Measurements from ENCODE around the gene SCGB1C1.
"Not testable (repeated sequence)": the region's sequence is repeated elsewhere in the genome, so short reads cannot be mapped to it uniquely, and the experiment has no call there.

Gene SCGB1C1

DNA sequence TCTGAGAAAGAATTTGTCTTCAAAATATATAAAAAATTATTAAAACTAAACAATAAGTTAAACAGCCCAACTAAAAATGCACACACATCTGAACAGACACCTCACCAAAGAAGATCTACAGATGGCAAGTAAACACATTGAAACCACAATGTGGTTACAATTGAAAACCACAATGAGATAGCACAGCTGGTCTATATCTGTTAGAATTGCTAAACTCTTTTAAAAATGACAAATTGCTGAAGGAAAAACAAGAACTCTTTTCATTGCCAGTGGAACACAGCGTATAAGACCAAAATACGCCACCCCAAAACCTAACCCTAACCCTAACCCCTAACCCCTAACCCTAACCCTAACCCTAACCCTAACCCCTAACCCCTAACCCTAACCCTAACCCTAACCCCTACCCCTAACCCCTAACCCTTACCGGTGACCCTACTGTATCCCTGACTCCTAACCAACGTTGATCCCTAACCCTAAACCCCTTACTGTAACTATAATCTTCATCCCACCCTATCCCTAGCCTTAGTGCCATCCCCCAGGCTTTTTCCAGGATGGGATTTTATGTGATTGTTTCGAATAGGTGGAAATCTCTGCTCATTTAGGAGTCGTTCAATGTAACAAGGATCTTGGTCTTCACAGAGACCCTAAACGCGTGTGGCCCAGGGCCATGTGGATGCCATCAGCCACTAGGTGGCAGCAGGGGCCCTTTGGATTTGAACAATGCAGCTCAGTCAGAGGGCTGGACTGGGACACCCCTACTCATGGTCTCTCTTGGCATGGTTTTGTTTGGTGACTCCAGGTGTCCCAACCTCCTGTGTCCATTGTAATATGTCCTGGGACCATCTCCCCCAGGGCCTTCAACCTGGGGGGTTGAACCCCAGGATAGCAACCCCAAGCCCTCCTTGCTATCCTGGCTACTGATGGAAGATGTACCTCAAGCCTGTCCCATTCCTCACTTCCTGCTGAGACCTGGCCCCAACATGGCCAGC, 1.1 kb upstream of the SCGB1C1 start:
- not testable (repeated sequence) for DNase-seq; H3K36me3 ChIP-seq (replicated peaks; ENCODE audit: insufficient read depth, low read length); H3K4me1 ChIP-seq (ENCODE audit: low read length); H3K4me2 ChIP-seq (ENCODE audit: low read depth, low read length); H3K27ac ChIP-seq (ENCODE audit: low read length); H3K9me2 ChIP-seq (replicated peaks; ENCODE audit: insufficient read depth, low read length); H3K9me3 ChIP-seq (replicated peaks; ENCODE audit: insufficient read depth, low read length); H3K27me3 ChIP-seq (replicated peaks; ENCODE audit: insufficient read depth, low read length); H3K79me2 ChIP-seq (ENCODE audit: low read length); H4K20me1 ChIP-seq (ENCODE audit: insufficient read depth, low read length); H3K4me3 ChIP-seq (ENCODE audit: low read length); H2AFZ ChIP-seq (ENCODE audit: low read length); H3F3A ChIP-seq (ENCODE audit: insufficient read depth, low read length); H3K9ac ChIP-seq (ENCODE audit: low read length)
- TF ChIP-seq, protein P1, sequence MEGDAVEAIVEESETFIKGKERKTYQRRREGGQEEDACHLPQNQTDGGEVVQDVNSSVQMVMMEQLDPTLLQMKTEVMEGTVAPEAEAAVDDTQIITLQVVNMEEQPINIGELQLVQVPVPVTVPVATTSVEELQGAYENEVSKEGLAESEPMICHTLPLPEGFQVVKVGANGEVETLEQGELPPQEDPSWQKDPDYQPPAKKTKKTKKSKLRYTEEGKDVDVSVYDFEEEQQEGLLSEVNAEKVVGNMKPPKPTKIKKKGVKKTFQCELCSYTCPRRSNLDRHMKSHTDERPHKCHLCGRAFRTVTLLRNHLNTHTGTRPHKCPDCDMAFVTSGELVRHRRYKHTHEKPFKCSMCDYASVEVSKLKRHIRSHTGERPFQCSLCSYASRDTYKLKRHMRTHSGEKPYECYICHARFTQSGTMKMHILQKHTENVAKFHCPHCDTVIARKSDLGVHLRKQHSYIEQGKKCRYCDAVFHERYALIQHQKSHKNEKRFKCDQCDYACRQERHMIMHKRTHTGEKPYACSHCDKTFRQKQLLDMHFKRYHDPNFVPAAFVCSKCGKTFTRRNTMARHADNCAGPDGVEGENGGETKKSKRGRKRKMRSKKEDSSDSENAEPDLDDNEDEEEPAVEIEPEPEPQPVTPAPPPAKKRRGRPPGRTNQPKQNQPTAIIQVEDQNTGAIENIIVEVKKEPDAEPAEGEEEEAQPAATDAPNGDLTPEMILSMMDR (IDR thresholded peaks at IDR 0.05; ENCODE audit: low read length): peak; percentile 34

DNA sequence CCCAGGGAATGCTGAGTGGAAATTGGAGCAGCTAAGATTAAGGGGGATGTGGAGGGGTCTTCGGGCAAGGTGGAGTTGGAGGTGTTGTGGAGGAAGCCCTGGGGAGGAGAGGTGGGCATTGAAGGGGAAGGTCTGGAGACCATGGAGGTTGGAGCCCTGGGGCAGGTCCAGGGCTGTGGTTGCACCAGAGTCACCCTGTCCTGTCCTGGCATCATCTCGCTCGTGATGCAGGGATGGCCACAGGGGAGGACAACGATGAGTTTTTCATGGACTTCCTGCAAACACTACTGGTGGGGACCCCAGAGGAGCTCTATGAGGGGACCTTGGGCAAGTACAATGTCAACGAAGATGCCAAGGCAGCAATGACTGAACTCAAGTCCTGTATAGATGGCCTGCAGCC, 603 bp downstream of the SCGB1C1 start:
- H3K27me3 ChIP-seq (replicated peaks; ENCODE audit: insufficient read depth, low read length); H4K20me1 ChIP-seq (ENCODE audit: insufficient read depth, low read length); H3K9me3 ChIP-seq (replicated peaks; ENCODE audit: insufficient read depth, low read length); H3K79me2 ChIP-seq (ENCODE audit: low read length); H3K27ac ChIP-seq (ENCODE audit: low read length); H3F3A ChIP-seq (ENCODE audit: insufficient read depth, low read length); H3K36me3 ChIP-seq (replicated peaks; ENCODE audit: insufficient read depth, low read length); DNase-seq; H3K4me1 ChIP-seq (ENCODE audit: low read length); H3K9me2 ChIP-seq (replicated peaks; ENCODE audit: insufficient read depth, low read length); H2AFZ ChIP-seq (ENCODE audit: low read length); H3K9ac ChIP-seq (ENCODE audit: low read length); H3K4me2 ChIP-seq (ENCODE audit: low read depth, low read length); H3K4me3 ChIP-seq (ENCODE audit: low read length): not testable (repeated sequence)

DNA sequence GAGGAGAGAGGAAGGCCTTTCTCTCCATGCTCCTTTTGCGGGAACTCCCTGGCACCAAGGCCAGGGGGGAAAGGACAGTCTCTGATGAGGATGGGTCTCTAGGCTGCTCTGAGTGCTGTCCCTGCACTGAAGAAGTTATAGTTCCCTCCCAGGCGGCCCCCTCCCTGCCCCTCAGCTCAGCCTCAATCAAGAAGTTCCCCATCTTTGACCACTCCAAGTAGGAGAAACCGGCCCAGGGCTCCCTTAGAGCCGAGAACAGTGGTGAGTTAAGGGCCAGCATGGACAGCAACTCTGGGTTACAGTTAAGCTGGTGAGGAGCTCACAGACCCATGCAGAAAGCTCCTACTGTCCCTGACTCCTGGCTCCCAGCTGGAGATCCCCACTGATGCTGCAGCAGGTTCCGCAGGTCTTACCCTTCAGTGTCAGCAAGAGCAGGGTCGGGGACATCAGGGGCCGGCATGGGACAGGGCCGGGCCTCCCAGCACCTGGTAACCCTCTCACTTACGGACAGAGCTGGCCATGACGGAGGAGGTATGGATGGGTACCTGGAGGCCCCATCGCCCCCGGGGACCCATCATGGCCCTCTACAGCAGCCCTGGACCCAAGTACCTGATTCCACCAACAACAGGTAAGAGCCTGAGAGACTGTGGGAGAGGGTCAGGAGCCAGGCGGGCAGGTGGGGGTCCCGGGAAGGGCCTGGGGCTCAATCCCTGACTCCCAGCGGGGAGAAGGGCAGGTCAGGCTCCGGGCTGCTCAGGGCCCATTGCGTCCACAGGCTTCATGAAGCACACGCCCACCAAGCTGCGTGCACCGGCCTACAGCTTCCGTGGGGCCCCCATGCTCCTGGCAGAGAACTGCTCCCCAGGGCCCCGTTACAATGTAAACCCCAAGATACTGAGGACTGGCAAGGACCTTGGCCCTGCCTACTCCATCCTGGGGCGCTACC, 4.2 kb downstream of the SCGB1C1 start:
- no peaks in the 10 kb centered on the region for H3K9me3 ChIP-seq (replicated peaks; ENCODE audit: insufficient read depth, low read length)
- H3K4me1 ChIP-seq (ENCODE audit: low read length): no peaks in the 10 kb centered on the region
- no peak overlapping the region for H3K27ac ChIP-seq (ENCODE audit: low read length)
- H3K4me2 ChIP-seq (ENCODE audit: low read depth, low read length): no peak overlapping the region
- no peak for DNase-seq
- H3K27me3 ChIP-seq (replicated peaks; ENCODE audit: insufficient read depth, low read length): no peaks in the 10 kb centered on the region; the same call in 1 of the 2 replicates
- H4K20me1 ChIP-seq (ENCODE audit: insufficient read depth, low read length): no peaks in the 10 kb centered on the region
- no peak overlapping the region for H3K4me3 ChIP-seq (ENCODE audit: low read length)
- H2AFZ ChIP-seq (ENCODE audit: low read length): no peak overlapping the region
- no peak overlapping the region for H3K9ac ChIP-seq (ENCODE audit: low read length)
- TF ChIP-seq, protein P1 (IDR thresholded peaks at IDR 0.05; ENCODE audit: low read length): no peak
- TF ChIP-seq EZH2phosphoT487 (IDR thresholded peaks at IDR 0.05; ENCODE audit: low read length): no peak
- H3K79me2 ChIP-seq (ENCODE audit: low read length): no peaks in the 10 kb centered on the region
- H3K9me2 ChIP-seq (replicated peaks; ENCODE audit: insufficient read depth, low read length): no peaks in the 10 kb centered on the region
- no peaks in the 10 kb centered on the region for H3K36me3 ChIP-seq (replicated peaks; ENCODE audit: insufficient read depth, low read length)
- no peaks in the 10 kb centered on the region for H3F3A ChIP-seq (ENCODE audit: insufficient read depth, low read length)

Data from MM.1S (cell line).